ENCODE measurements around the gene DOK6.

The DOK6 gene

GRCh38 chr18:69684789-69685188 lies 284.1 kb downstream of the DOK6 start:
- no peak overlapping the region for H3K4me3 ChIP-seq (ENCODE audit: low read depth, low read length)
- TF ChIP-seq CTCF (IDR thresholded peaks at IDR 0.05; ENCODE audit: insufficient read depth, low read length, missing control alignments) = no peak
- CTCF ChIA-PET = no interaction called here
- DNase-seq (ENCODE audit: low read depth, low spot score) = no peak
- POLR2A ChIA-PET = no interaction called here

GRCh38 chr18:69686861-69687260 lies 286.2 kb downstream of the DOK6 start:
- no peak for TF ChIP-seq CTCF (IDR thresholded peaks at IDR 0.05; ENCODE audit: insufficient read depth, low read length, missing control alignments)
- DNase-seq (ENCODE audit: low read depth, low spot score) = no peak
- no peak overlapping the region for H3K4me3 ChIP-seq (ENCODE audit: low read depth, low read length)
- ChIA-PET POLR2A (no interaction called here), CTCF (no interaction called here)

DNA sequence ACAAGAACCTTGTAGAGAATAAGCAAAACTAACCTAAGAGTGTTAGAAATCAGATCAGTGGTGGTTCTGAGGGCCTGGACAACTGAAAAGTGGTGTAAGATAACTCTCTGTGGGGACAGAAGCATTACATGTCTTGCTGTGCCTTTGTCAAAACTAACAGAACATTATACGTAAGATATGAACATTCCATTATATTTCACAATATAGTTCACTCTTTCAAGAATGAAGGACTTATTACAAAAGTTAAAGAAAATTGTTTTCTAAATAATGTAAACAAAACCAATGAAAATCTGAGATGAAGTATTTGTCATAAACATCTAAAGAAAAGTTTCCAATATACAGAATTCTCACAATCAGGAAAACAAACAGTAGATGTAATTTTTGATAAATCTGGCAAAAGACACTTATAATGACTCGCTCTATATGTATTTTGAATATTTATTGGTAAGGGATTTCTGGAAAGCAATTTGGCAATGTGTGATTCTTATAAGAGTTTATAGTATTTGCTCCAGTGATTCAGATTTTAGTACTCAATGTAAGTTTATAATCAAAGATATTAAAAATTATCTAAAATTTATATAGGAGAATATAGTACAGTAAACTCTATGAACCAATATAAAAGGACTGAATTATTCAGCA lies 288.6 kb downstream of the DOK6 start:
- ChIA-PET CTCF (no interaction called here), POLR2A (no interaction called here)
- H3K4me3 ChIP-seq (ENCODE audit: low read depth, low read length) = no peak overlapping the region
- TF ChIP-seq CTCF (IDR thresholded peaks at IDR 0.05; ENCODE audit: insufficient read depth, low read length, missing control alignments) = no peak
- no peak for DNase-seq (ENCODE audit: low read depth, low spot score)

DNA sequence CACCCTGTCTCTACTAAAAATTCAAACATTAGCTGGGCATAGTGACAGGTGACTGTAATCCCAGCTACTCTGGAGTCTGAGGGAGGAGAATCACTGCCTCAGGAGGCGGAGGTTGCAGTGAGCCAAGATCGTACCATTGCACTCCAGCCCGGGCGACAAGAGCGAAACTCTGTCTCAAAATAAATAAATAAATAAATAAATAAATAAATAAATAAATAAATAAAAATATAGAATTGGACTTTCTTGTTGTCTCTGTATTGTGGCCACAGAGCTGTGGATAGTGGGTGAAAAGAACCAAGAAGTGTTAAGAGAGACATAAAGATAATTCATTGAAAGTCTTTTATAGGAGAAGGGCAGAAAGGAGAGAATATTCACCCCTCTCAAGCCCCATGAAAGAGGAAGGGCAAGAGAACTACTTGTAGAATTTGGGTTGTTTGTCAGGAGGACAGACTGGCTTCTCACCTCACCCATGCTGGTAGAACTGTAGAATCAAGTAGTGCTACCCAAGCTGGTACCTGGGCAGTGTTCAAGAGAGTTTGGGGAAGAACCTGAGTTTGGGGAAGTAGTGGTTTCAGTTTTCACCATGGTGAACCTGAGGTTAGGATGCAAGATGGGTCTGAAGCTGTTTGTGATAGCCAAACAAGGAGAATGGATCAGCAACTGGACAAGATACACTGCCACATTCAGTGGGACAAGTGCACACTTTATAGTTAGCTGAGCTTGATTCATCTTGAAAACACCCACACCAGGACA lies 290.5 kb downstream of the DOK6 start:
- ChIA-PET POLR2A (no interaction called here), CTCF (no interaction called here)
- no peak overlapping the region for H3K4me3 ChIP-seq (ENCODE audit: low read depth, low read length)
- TF ChIP-seq CTCF (IDR thresholded peaks at IDR 0.05; ENCODE audit: insufficient read depth, low read length, missing control alignments) = no peak
- no peak for DNase-seq (ENCODE audit: low read depth, low spot score)

DNA sequence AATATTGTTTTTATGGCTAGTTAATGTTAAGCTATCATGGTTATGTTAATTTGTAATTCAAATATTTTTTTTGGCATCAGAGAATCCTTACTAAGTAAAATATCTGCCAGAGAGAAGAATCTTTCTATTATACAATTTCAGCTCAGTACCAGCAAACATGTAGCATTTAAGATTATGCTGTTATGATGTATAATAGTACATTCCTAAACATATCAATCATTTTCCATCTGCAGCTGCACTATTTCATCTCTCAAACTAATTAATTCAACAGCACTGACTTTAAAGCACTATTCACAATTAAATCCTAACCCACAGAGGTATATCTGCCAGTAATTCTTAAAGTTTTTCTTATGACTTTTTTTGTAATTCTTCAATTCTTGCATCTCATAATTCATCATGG lies 296.4 kb downstream of the DOK6 start:
- TF ChIP-seq CTCF (IDR thresholded peaks at IDR 0.05; ENCODE audit: insufficient read depth, low read length, missing control alignments) = no peak
- CTCF ChIA-PET = no interaction called here
- no peak overlapping the region for H3K4me3 ChIP-seq (ENCODE audit: low read depth, low read length)
- POLR2A ChIA-PET = no interaction called here
- no peak for DNase-seq (ENCODE audit: low read depth, low spot score)

GRCh38 chr18:69697689-69698088 lies 297.0 kb downstream of the DOK6 start:
- ChIA-PET POLR2A (interaction anchor here (0.5 kb wide), 1 partner anchor 145 kb away, joined by 4 read pairs; no protein-coding TSS in a partner anchor), CTCF (no interaction called here)
- TF ChIP-seq CTCF (IDR thresholded peaks at IDR 0.05; ENCODE audit: insufficient read depth, low read length, missing control alignments) = no peak
- no peak overlapping the region for H3K4me3 ChIP-seq (ENCODE audit: low read depth, low read length)
- DNase-seq (ENCODE audit: low read depth, low spot score) = no peak

Data from AG04449 (cell line).